ENCODE data around the gene GLP2R.

GLP2R gene

GRCh38 chr17:9811537-9811936 is 14.2 kb upstream of the GLP2R start:
- Histone ChIP-seq H3K4me1 (ENCODE audit: control insufficient read depth in 5 of 5, insufficient read depth in 5 of 5, low read length in 5 of 5) (no peaks in the 10 kb centered on the region), H3K4me3 (ENCODE audit: low read depth in 1 of 5, low read length in 5 of 5) (no peak overlapping the region), H3K27ac (ENCODE audit: low read depth, low read length) (no peak overlapping the region)

GRCh38 chr17:9813166-9813565 is 12.6 kb upstream of the GLP2R start:
- Histone ChIP-seq H3K9ac (ENCODE audit: low read length in 5 of 5) (no peak overlapping the region), H3K4me1 (ENCODE audit: control insufficient read depth in 5 of 5, insufficient read depth in 5 of 5, low read length in 5 of 5) (no peaks in the 10 kb centered on the region), H3K4me3 (ENCODE audit: low read depth in 1 of 5, low read length in 5 of 5) (no peak overlapping the region), H3K36me3 (ENCODE audit: control insufficient read depth in 5 of 5, insufficient read depth in 5 of 5, low read length in 5 of 5) (no peaks in the 10 kb centered on the region), H3K9me3 (ENCODE audit: control insufficient read depth in 5 of 5, low read length in 5 of 5) (no peaks in the 10 kb centered on the region), H3K27me3 (ENCODE audit: control insufficient read depth in 5 of 5, insufficient read depth in 4 of 5, low read length in 5 of 5) (no peaks in the 10 kb centered on the region), H3K27ac (ENCODE audit: low read depth, low read length) (no peak overlapping the region)

More at GRCh38 chr17:9811537-9811936, 14.2 kb upstream of the GLP2R start:
- H3K36me3 ChIP-seq (ENCODE audit: control insufficient read depth in 5 of 5, insufficient read depth in 5 of 5, low read length in 5 of 5) = no peaks in the 10 kb centered on the region
- no peaks in the 10 kb centered on the region for H3K9me3 ChIP-seq (ENCODE audit: control insufficient read depth in 5 of 5, low read length in 5 of 5)
- no peak overlapping the region for H3K9ac ChIP-seq (ENCODE audit: low read length in 5 of 5)
- no peaks in the 10 kb centered on the region for H3K27me3 ChIP-seq (ENCODE audit: control insufficient read depth in 5 of 5, insufficient read depth in 4 of 5, low read length in 5 of 5)

GRCh38 chr17:9814337-9814945 is 11.3 kb upstream of the GLP2R start:
- Histone ChIP-seq H3K36me3 (ENCODE audit: control insufficient read depth in 5 of 5, insufficient read depth in 5 of 5, low read length in 5 of 5) (no peaks in the 10 kb centered on the region), H3K4me1 (ENCODE audit: control insufficient read depth in 5 of 5, insufficient read depth in 5 of 5, low read length in 5 of 5) (no peaks in the 10 kb centered on the region)

GRCh38 chr17:9816472-9816871 is 9.3 kb upstream of the GLP2R start:
- Histone ChIP-seq H3K36me3 (ENCODE audit: control insufficient read depth in 5 of 5, insufficient read depth in 5 of 5, low read length in 5 of 5) (no peaks in the 10 kb centered on the region), H3K27me3 (ENCODE audit: control insufficient read depth in 5 of 5, insufficient read depth in 4 of 5, low read length in 5 of 5) (no peaks in the 10 kb centered on the region), H3K4me1 (ENCODE audit: control insufficient read depth in 5 of 5, insufficient read depth in 5 of 5, low read length in 5 of 5) (no peaks in the 10 kb centered on the region), H3K4me3 (ENCODE audit: low read depth in 1 of 5, low read length in 5 of 5) (no peak overlapping the region), H3K27ac (ENCODE audit: low read depth, low read length) (no peak overlapping the region), H3K9me3 (ENCODE audit: control insufficient read depth in 5 of 5, low read length in 5 of 5) (no peaks in the 10 kb centered on the region), H3K9ac (ENCODE audit: low read length in 5 of 5) (no peak overlapping the region)

More at GRCh38 chr17:9814337-9814945, 11.3 kb upstream of the GLP2R start:
- no peaks in the 10 kb centered on the region for H3K9me3 ChIP-seq (ENCODE audit: control insufficient read depth in 5 of 5, low read length in 5 of 5)
- no peak overlapping the region for H3K4me3 ChIP-seq (ENCODE audit: low read depth in 1 of 5, low read length in 5 of 5)
- H3K9ac ChIP-seq (ENCODE audit: low read length in 5 of 5) = no peak overlapping the region
- H3K27me3 ChIP-seq (ENCODE audit: control insufficient read depth in 5 of 5, insufficient read depth in 4 of 5, low read length in 5 of 5) = no peaks in the 10 kb centered on the region
- H3K27ac ChIP-seq (ENCODE audit: low read depth, low read length) = no peak overlapping the region

- no peak overlapping the region for H3K27ac ChIP-seq (ENCODE audit: low read depth, low read length)
These were observed 8.6 kb upstream of the GLP2R start for GRCh38 chr17:9817086-9817485.

GRCh38 chr17:9818760-9819159 is 7.0 kb upstream of the GLP2R start:
- Histone ChIP-seq H3K36me3 (ENCODE audit: control insufficient read depth in 5 of 5, insufficient read depth in 5 of 5, low read length in 5 of 5) (no peaks in the 10 kb centered on the region), H3K27me3 (ENCODE audit: control insufficient read depth in 5 of 5, insufficient read depth in 4 of 5, low read length in 5 of 5) (no peaks in the 10 kb centered on the region), H3K4me1 (ENCODE audit: control insufficient read depth in 5 of 5, insufficient read depth in 5 of 5, low read length in 5 of 5) (no peaks in the 10 kb centered on the region), H3K4me3 (ENCODE audit: low read depth in 1 of 5, low read length in 5 of 5) (no peak overlapping the region), H3K27ac (ENCODE audit: low read depth, low read length) (no peak overlapping the region), H3K9ac (ENCODE audit: low read length in 5 of 5) (no peak overlapping the region), H3K9me3 (ENCODE audit: control insufficient read depth in 5 of 5, low read length in 5 of 5) (no peaks in the 10 kb centered on the region)

More at GRCh38 chr17:9817086-9817485, 8.6 kb upstream of the GLP2R start:
- no peaks in the 10 kb centered on the region for H3K9me3 ChIP-seq (ENCODE audit: control insufficient read depth in 5 of 5, low read length in 5 of 5)
- no peaks in the 10 kb centered on the region for H3K4me1 ChIP-seq (ENCODE audit: control insufficient read depth in 5 of 5, insufficient read depth in 5 of 5, low read length in 5 of 5)
- H3K9ac ChIP-seq (ENCODE audit: low read length in 5 of 5) = no peak overlapping the region
- H3K4me3 ChIP-seq (ENCODE audit: low read depth in 1 of 5, low read length in 5 of 5) = no peak overlapping the region
- no peaks in the 10 kb centered on the region for H3K36me3 ChIP-seq (ENCODE audit: control insufficient read depth in 5 of 5, insufficient read depth in 5 of 5, low read length in 5 of 5)
- no peaks in the 10 kb centered on the region for H3K27me3 ChIP-seq (ENCODE audit: control insufficient read depth in 5 of 5, insufficient read depth in 4 of 5, low read length in 5 of 5)

- H3K27me3 ChIP-seq (ENCODE audit: control insufficient read depth in 5 of 5, insufficient read depth in 4 of 5, low read length in 5 of 5) = peaks cover 0 to 4% (median 0%) of the 10 kb centered on the region in 5 donors
- H3K9ac ChIP-seq (ENCODE audit: low read length in 5 of 5) = no peak overlapping the region
- H3K4me1 ChIP-seq (ENCODE audit: control insufficient read depth in 5 of 5, insufficient read depth in 5 of 5, low read length in 5 of 5) = no peaks in the 10 kb centered on the region
- no peak overlapping the region for H3K27ac ChIP-seq (ENCODE audit: low read depth, low read length)
- H3K9me3 ChIP-seq (ENCODE audit: control insufficient read depth in 5 of 5, low read length in 5 of 5) = no peaks in the 10 kb centered on the region
- H3K36me3 ChIP-seq (ENCODE audit: control insufficient read depth in 5 of 5, insufficient read depth in 5 of 5, low read length in 5 of 5) = no peaks in the 10 kb centered on the region
- no peak overlapping the region for H3K4me3 ChIP-seq (ENCODE audit: low read depth in 1 of 5, low read length in 5 of 5)
These were observed 5.3 kb upstream of the GLP2R start for GRCh38 chr17:9820448-9820847.

GRCh38 chr17:9821921-9822320 is 3.8 kb upstream of the GLP2R start, which contains the start of gene GSG1L2:
Gene GSG1L2, minus strand, starts transcription at chr17:9822079. Its CDS starts 8 bp downstream, at chr17:9822071.
- H3K9ac ChIP-seq (ENCODE audit: low read length in 5 of 5) = no peak within 1 kb of the TSS
- no peak within 1 kb of the TSS for H3K27ac ChIP-seq (ENCODE audit: low read depth, low read length)
- no peaks in the 10 kb centered on the region for H3K9me3 ChIP-seq (ENCODE audit: control insufficient read depth in 5 of 5, low read length in 5 of 5)
- H3K27me3 ChIP-seq (ENCODE audit: control insufficient read depth in 5 of 5, insufficient read depth in 4 of 5, low read length in 5 of 5) = peaks cover 0 to 4% (median 0%) of the 10 kb centered on the region in 5 donors
- no peak within 1 kb of the TSS for H3K4me3 ChIP-seq (ENCODE audit: low read depth in 1 of 5, low read length in 5 of 5)
- no peaks in the 10 kb centered on the region for H3K4me1 ChIP-seq (ENCODE audit: control insufficient read depth in 5 of 5, insufficient read depth in 5 of 5, low read length in 5 of 5)
- no peaks in the 10 kb centered on the region for H3K36me3 ChIP-seq (ENCODE audit: control insufficient read depth in 5 of 5, insufficient read depth in 5 of 5, low read length in 5 of 5)

- Histone ChIP-seq H3K9ac (ENCODE audit: low read length in 5 of 5) (no peak overlapping the region), H3K27me3 (ENCODE audit: control insufficient read depth in 5 of 5, insufficient read depth in 4 of 5, low read length in 5 of 5) (peaks cover 0 to 4% (median 0%) of the 10 kb centered on the region in 5 donors), H3K9me3 (ENCODE audit: control insufficient read depth in 5 of 5, low read length in 5 of 5) (no peaks in the 10 kb centered on the region), H3K27ac (ENCODE audit: low read depth, low read length) (no peak overlapping the region), H3K36me3 (ENCODE audit: control insufficient read depth in 5 of 5, insufficient read depth in 5 of 5, low read length in 5 of 5) (no peaks in the 10 kb centered on the region), H3K4me3 (ENCODE audit: low read depth in 1 of 5, low read length in 5 of 5) (no peak overlapping the region), H3K4me1 (ENCODE audit: control insufficient read depth in 5 of 5, insufficient read depth in 5 of 5, low read length in 5 of 5) (peaks cover 0 to 6% (median 2%) of the 10 kb centered on the region in 5 donors)
These were observed 1.6 kb upstream of the GLP2R start for GRCh38 chr17:9824094-9824493.

GRCh38 chr17:9824797-9825338 is 856 bp upstream of the GLP2R start:
- Histone ChIP-seq H3K9ac (ENCODE audit: low read length in 5 of 5) (no peak overlapping the region), H3K9me3 (ENCODE audit: control insufficient read depth in 5 of 5, low read length in 5 of 5) (no peaks in the 10 kb centered on the region), H3K4me1 (ENCODE audit: control insufficient read depth in 5 of 5, insufficient read depth in 5 of 5, low read length in 5 of 5) (peaks cover 0 to 6% (median 2%) of the 10 kb centered on the region in 5 donors), H3K4me3 (ENCODE audit: low read depth in 1 of 5, low read length in 5 of 5) (no peak overlapping the region), H3K36me3 (ENCODE audit: control insufficient read depth in 5 of 5, insufficient read depth in 5 of 5, low read length in 5 of 5) (no peaks in the 10 kb centered on the region), H3K27me3 (ENCODE audit: control insufficient read depth in 5 of 5, insufficient read depth in 4 of 5, low read length in 5 of 5) (peaks cover 0 to 4% (median 0%) of the 10 kb centered on the region in 5 donors), H3K27ac (ENCODE audit: low read depth, low read length) (no peak overlapping the region)
